WERI-Rb-1 (cell line): ENCODE data around the gene ITSN1.

Experiments used
- DNase-seq: peaks from one replicate; pipeline ENCODE4 v3.0.0-alpha.2; 2020
- H3K27ac ChIP-seq: fragments of 250-450 bp; sonication (Bioruptor Pico); 2 replicates; pipeline ENCODE4 v1.5.1; 2020; ENCODE audit warnings: mild to moderate bottlenecking, moderate library complexity
- H3K27me3 ChIP-seq: fragments of 250-450 bp; sonication (Bioruptor Pico); 2 replicates; pipeline ENCODE4 v1.5.1; 2021; ENCODE audit warnings: mild to moderate bottlenecking, low read depth, moderate library complexity; ENCODE audit not compliant: insufficient read depth, severe bottlenecking
- H3K36me3 ChIP-seq: fragments of 250-450 bp; sonication (Bioruptor Pico); 2 replicates; pipeline ENCODE4 v1.5.1; 2020; ENCODE audit warnings: mild to moderate bottlenecking, moderate library complexity
- H3K4me3 ChIP-seq: 2 replicates; pipeline ENCODE4 v1.5.1; 2011; ENCODE audit warnings: low read depth, mild to moderate bottlenecking, control low read depth, low read length
- H3K9me3 ChIP-seq: fragments of 250-450 bp; sonication (Bioruptor Pico); 2 replicates; pipeline ENCODE4 v1.5.1; 2021; ENCODE audit warnings: mild to moderate bottlenecking, moderate library complexity; ENCODE audit not compliant: severe bottlenecking
- TF ChIP-seq, protein P1 (sequence below): IDR thresholded peaks from 2 replicates; pipeline ENCODE4 v1.5.1; 2011; ENCODE audit warnings: low read depth, mild to moderate bottlenecking, control low read depth, inconsistent platforms, low read length

Gene ITSN1

DNA sequence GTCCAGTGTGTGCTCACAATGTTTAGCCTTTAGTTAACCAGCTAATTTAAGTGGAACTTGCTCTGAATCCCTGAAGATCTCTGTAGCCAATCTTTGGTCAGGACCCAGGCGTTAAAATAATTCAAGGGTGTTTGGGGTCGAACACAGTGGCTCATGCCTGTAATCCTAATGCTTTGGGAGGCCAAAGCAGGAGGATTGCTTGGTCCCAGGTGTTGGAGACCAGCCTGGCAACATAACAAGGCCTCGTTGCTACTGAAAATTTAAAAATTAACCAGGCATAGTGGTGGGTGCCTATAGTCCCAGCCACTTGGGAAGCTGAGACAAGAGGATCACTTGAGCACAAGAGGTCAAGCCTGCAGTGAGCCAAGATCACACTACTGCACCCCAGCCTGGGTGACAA, 94.3 kb downstream of the ITSN1 start:
- TF ChIP-seq, protein P1, sequence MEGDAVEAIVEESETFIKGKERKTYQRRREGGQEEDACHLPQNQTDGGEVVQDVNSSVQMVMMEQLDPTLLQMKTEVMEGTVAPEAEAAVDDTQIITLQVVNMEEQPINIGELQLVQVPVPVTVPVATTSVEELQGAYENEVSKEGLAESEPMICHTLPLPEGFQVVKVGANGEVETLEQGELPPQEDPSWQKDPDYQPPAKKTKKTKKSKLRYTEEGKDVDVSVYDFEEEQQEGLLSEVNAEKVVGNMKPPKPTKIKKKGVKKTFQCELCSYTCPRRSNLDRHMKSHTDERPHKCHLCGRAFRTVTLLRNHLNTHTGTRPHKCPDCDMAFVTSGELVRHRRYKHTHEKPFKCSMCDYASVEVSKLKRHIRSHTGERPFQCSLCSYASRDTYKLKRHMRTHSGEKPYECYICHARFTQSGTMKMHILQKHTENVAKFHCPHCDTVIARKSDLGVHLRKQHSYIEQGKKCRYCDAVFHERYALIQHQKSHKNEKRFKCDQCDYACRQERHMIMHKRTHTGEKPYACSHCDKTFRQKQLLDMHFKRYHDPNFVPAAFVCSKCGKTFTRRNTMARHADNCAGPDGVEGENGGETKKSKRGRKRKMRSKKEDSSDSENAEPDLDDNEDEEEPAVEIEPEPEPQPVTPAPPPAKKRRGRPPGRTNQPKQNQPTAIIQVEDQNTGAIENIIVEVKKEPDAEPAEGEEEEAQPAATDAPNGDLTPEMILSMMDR = no peak
- Histone ChIP-seq H3K27me3 (no peaks in the 10 kb centered on the region), H3K9me3 (no peaks in the 10 kb centered on the region), H3K36me3 (peaks cover 4% of the 10 kb centered on the region), H3K4me3 (no peak overlapping the region), H3K27ac (no peak overlapping the region)
- no peak for DNase-seq

DNA sequence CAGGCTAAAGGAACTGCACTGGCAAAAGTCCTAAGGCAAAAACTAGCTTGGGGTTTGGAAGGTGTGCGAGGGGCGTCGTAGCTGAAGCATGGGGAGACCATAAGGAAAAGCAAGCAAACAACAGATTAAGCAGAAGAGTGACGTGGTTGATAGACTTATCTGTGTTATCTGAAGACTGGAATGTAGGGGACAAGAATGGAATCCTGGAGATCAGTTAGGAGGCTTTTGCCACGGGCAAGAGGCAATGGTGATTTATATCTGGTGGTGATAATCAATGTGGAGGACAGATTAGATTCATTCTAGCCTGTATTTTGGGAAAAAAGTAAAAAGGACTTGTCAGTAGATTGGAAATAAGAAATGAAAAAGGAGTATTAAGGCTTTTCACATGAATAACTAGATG, 97.4 kb downstream of the ITSN1 start:
- TF ChIP-seq, protein P1 = no peak
- Histone ChIP-seq H3K9me3 (no peaks in the 10 kb centered on the region), H3K27ac (no peak overlapping the region), H3K36me3 (peaks cover 11% of the 10 kb centered on the region), H3K4me3 (no peak overlapping the region), H3K27me3 (no peaks in the 10 kb centered on the region)
- no peak for DNase-seq

DNA sequence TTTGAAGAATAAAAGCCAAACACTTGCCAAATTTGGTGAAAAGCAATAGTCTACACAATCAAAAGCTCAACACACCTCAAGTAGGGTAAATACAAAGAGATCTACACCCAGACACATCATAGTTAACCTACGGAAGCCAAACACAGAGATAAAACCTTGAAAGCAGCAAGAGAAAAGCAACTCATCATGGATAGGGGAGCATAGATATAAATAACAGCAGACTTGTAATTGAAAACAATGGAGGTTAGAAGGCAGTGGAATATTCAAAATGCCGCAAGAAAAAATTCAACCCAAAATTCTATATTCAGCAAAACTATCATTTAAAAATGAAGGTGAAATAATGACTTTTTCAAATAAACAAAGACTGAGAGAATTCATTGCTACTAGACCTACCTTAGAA, 105.1 kb downstream of the ITSN1 start:
- H3K36me3 ChIP-seq = peaks cover 17% of the 10 kb centered on the region

DNA sequence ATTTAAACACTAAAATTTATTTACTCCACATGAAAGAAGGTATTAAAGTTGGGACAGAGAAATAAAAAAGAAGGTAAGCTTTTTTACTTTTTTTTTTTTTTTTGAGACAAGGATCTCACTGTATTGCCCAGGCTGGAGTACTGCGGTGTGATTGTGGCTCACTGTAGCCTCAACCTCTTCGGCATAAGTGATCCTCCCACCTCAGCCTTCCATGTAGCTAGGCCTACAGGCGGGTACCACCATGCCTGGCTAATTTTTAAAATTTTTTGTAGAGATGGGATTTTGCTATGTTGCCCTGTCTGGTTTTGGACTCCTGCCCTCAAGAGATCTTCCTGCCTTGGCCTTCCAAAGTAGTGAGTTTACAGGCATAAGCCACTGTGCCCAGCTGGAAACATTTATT, 106.6 kb downstream of the ITSN1 start:
- Histone ChIP-seq H3K4me3 (no peak overlapping the region), H3K9me3 (peaks cover 13% of the 10 kb centered on the region), H3K36me3 (peaks cover 17% of the 10 kb centered on the region), H3K27me3 (no peaks in the 10 kb centered on the region), H3K27ac (no peak overlapping the region)
- DNase-seq = no peak
- TF ChIP-seq, protein P1 = no peak

More for the DNA sequence above, 105.1 kb downstream of the ITSN1 start:
- TF ChIP-seq, protein P1 = no peak
- H3K27me3 ChIP-seq = no peaks in the 10 kb centered on the region
- no peak overlapping the region for H3K27ac ChIP-seq
- DNase-seq = no peak
- H3K9me3 ChIP-seq = peaks cover 13% of the 10 kb centered on the region
- no peak overlapping the region for H3K4me3 ChIP-seq

DNA sequence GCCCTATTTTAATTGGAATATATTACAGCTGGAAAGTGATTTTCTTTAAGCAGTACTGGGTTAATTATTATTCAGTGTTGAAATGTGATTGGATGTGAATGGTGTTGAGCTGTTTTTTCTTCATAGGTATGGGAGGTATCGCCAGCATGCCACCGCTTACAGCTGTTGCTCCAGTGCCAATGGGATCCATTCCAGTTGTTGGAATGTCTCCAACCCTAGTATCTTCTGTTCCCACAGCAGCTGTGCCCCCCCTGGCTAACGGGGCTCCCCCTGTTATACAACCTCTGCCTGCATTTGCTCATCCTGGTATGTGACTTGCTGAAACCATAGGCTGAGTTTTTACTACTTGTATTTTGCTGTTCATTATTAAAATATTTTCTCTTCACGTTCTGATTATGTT, 107.7 kb downstream of the ITSN1 start:
- no peak for DNase-seq
- peaks cover 7% of the 10 kb centered on the region for H3K36me3 ChIP-seq
- TF ChIP-seq, protein P1 = no peak
- peaks cover 13% of the 10 kb centered on the region for H3K9me3 ChIP-seq
- H3K27me3 ChIP-seq = no peaks in the 10 kb centered on the region
- no peak overlapping the region for H3K27ac ChIP-seq
- H3K4me3 ChIP-seq = no peak overlapping the region

DNA sequence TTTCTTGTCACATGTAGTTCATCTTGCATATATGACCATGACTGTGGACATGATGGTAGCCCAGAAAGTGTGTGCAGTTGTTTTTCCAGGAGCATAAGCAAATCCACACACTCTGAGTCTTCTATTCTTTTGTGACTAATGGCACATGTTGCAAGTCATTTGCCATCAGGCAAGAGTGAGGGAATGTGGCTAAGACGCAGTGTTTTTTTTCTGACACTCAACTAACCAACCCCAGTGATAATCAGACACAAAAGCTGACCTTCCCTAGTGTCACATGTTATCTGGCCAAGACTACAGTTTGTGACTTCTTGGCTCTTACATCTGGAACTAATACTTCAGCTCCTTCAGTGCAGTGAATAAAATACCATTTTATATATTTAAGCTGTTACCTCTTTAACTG, 108.8 kb downstream of the ITSN1 start:
- H3K4me3 ChIP-seq = no peak overlapping the region
- no peak for DNase-seq
- TF ChIP-seq, protein P1 = no peak
- no peaks in the 10 kb centered on the region for H3K27me3 ChIP-seq
- no peak overlapping the region for H3K27ac ChIP-seq
- peaks cover 8% of the 10 kb centered on the region; the same call in 1 of the 2 replicates for H3K36me3 ChIP-seq
- peaks cover 12% of the 10 kb centered on the region for H3K9me3 ChIP-seq
